Fibroblast of skin of right quadriceps (primary cell): ENCODE results near the gene ADAMTS8.
"Not testable (repeated sequence)": the region's sequence is repeated elsewhere in the genome, so short reads cannot be mapped to it uniquely, and the experiment has no call there.

ENCODE experiments used
- DNase-seq: peaks from one replicate; pipeline ENCODE4 v3.0.0-alpha.2; 2013

Gene ADAMTS8

DNA sequence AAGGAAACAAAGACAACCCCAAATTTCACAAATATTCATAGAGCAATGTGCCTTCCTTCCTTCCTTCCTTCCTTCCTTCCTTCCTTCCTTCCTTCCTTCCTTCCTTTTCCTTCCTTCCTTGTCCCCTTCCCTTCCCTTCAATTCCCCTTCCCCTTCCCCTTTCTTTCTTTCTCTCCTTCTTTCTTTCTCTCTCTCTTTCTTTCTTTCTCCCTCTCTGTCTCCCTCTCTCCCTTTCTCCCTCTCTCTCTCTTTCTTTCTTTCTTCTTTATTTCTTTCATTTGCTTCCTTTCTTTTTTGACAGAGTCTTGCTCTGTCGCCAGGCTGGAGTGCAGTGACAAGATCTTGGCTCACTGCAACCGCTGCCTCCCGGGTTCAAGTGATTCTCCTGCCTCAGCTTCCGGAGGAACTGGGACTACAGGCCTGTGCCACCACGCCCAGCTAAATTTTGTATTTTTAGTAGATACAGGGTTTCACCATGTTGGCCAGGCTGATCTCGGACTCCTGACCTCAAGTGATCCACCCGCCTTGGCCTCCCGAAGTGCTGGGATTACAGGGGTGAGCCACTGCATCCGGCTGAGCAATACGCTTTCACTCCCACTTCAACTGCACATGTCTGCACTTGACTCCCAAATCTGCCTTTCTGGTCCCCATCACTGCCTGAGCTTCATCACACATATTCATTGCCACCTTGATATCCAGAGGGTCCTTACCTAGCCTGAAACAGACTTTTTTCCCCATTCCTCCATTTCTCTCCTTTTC is 10.2 kb upstream of the ADAMTS8 start:
- not testable (repeated sequence) for DNase-seq

DNA sequence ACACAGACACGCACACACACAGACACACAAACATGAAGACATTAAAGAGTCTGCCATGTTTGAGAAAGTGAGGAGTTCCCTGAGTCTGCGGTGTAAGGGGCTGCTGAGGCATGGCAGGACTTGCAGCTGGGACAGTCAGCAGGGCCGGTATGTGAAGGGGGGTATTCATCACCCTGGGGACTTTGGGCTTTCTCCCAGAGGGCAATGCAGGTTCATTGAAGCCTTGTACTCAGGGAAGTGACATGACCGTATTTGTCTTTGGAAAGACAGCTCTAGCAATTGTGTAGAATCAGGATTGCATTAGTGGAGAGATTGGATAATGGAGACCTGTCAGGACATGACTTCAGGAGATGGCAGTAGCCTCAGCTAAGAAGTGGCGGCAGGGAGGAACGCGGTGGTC is 9.4 kb upstream of the ADAMTS8 start:
- no peak for DNase-seq

DNA sequence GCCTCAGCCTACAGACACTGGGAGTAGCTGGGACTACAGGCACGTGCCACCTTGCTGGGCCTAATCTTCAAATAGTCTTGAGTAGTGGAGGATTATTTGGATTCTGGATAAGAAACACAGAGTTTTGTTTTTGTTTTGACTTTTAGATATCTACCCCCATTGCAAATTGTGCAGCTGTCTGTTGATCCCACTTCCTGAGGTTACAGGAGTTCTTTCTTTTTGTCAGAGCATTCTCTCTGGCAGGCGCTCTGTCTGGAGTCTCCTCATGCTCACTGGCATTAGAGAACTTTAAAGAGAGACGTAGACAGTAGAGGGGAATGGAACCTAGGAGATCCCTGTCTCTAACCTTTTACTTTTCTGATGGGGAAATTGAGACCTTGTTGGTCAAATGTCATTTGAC is 7.8 kb upstream of the ADAMTS8 start:
- DNase-seq = no peak

DNA sequence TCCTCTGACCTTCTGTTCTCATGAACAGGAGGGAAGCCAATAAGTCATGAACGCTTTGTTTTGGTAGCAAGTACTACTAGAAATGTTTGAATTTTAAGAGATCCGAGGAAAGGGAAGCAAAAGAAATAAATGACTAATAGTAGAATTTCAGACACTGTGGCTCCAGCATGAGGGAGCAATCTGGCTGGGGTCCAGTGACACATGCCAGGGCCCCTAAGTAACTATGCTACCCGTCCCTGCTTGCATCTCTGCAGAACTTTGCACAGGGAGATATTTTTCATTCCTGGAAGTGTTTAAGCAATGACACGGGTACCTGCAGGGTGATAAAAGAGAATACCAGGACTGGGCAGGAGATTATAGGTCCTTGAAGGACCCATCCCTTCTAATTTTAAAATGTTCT is 7.3 kb upstream of the ADAMTS8 start:
- DNase-seq = peak; percentile 72

DNA sequence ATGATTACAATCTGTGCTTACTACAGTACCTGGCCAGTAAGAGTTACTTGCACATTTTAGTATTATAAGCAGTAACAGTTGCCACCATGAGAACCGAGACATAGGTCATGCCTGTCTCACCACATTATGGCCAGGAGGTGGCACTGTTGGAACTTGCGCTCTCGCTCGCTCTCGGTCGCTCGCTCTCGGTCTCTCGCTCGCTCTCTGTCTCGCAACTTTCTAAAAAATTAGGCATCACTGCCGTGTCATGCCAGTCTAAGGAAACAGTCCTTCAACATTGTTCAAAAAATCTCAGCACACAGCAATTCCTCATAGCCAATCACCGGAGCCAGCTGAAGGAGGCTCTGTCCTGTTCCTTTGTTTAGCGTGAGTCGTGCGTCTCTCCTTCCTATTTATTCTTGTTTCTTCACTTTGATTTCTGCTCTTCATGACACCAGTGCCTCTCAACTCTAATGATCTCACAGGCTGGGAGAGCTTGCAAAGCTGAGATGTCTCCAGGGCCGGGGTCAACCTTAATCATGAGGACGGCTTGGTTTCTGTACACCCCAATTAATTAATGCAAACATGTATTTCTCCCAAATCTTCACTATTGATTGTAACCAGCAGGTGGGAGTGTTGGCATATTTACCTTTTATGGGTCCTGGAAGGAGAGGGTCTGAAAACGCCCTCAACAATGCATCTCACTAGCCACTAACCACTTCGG is 6.3 kb upstream of the ADAMTS8 start:
- DNase-seq = peak; percentile 84

DNA sequence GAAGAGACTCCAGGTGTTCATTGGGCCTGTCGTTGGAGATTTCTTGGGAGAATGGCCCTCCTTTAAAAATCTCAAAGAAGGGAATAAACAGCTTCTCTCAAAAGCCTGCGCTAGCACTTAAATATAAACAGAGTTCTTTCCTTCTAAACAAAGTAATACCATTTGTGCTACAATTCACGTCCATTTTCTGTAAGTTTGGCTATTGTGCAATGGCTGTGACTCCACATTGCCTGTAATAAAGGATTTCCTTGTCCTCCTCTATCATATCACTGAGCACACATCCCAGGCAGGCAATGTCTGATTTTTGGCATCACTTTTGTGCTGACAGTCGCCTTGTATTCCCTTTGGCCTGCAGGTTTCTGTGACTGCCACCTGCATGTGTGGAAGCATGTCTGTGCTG is 4.9 kb upstream of the ADAMTS8 start:
- DNase-seq = no peak

DNA sequence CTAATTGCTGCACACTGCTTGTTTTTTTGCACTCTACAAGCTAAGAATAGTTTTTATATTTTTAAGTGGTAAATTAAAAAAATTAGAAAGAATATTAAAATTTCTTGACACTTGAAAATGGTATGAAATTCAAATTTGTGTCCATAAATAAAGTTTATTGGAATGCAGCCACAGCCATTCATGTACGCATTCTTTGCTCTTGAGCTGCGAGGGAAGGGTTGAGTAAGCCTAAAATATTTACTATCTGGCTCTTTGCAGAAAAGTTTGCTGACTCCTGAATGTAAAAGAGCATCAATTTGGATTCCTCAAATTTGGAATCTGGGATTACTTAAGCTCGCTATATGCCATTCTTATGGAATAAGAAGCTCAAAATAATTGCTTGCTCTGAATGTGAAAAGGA is 3.4 kb upstream of the ADAMTS8 start:
- DNase-seq = peak; percentile 68

DNA sequence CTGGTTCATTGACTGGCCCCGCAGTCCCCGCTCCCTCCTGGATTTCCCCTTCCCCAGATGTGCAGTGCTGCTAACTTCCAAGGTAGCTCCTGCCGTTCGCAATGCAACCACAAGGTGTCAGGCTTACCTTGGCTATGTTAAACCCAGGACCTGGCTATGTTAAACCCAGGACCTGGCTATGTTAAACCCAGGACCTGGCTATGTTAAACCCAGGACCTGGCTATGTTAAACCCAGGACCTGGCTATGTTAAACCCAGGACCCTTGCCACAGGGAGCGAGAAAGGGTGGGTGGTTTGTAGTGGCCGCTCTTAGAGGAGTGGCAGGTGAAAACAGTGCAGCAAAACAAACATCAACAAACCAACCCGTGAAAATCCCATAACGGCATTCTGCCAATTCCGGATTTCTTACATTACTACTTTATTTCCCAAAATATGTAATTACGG is 2.9 kb upstream of the ADAMTS8 start:
- peak; percentile 52 for DNase-seq

DNA sequence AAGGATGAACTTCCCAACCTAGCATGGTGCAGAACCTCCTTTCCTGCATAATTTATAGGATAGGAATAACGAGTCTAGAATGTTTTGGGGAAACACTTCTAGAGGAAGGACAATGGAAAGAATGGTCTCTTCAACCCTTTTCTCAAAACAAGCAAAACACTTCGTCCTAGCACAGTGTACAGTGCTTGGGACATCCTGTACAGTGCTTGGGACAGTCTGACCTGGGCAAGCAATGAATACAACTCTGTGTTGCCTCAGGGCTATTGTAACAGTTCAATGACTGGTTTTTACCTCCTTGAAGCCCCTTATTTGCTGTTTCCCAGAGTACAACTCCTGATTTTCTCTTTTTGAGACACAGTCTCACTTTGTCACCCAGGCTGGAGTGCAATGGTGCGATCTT is 1.6 kb upstream of the ADAMTS8 start:
- no peak for DNase-seq

DNA sequence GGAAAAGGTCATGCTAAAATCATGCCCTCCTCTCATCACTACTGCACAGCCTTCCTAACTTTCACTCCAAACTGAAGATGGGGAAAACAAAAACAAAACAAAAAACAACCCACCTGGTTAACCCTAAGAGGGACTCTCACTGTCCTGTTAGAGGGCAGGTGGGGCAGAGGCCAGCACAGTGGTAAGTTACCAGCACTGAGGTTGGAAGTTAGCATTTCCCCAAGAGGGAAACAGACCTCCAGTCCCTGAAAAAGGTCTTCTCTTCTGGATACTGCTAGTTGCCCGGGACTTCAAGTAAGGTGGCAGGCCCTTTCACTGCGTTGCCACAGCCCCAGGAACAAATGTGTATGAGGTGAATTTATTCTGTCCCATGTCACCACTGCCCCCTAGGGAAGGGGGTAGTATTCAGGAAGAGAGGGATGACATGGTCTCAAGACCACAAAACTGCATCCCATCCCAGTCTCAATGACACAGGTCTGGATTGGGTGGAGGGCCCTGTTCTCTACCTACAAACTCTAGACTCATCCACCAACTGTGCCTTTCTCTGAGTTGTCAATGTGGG is 792 bp upstream of the ADAMTS8 start:
- DNase-seq = no peak

DNA sequence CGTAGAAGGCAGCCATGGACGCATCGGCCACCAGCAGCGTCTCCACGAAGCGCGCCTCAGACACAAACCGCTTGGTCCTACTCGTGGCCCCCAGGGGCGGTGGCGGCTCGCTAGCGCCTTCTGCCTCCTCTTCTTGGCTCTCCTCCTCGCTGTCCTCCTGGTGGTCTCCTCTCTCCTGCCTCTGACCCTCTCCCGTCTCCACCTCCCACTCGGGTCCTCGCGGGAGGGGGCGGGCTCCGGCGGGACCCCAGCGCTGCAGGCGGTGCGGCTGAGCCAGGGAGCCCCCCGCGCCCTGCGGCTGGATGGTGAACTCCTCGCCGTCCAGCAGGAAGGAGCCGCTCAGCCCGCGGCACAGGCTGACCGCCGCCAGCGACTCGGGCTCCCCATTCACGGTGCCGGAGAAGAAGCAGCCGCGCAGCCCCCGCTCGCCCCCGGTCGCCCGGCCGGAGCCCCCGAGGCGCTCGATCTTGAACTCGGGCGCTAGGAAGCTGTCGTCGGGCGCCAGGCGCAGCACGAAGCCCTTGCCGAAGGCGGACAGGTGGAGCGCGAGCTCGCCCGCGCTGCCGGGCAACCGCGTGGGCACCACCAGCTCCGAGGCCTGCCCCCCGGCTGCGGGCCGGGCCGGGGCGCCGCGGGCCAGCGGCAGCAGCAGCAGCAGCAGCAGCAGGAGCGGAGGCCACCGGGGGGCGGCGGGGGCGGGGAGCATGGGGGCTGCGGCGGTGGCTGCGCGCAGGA is 661 bp downstream of the ADAMTS8 start:
- no peak for DNase-seq

DNA sequence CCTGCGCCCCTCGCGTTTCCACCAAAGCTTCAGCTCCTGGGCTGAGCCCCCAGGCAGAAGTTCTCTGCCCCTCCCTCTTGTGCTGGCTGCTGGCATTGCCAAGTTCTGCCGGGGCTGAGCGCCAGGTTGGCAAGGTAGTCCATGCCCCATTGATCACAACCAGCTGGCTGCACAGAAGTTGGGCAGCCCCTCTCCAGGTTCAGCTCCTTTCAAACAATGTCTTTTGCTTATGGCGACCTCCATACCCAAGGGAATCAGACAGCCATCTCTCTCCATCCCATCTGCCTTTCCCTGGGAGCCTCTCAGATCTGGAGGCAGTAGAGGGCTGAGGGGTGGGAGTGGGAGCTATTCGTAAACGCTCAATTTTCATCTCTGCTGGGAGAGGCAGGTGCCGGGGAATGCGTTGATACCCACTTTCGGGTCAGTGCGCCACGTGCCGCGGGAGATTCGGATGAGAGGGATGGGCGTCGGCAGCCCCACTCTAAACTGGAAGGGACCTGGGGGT is 1.5 kb downstream of the ADAMTS8 start:
- no peak for DNase-seq

DNA sequence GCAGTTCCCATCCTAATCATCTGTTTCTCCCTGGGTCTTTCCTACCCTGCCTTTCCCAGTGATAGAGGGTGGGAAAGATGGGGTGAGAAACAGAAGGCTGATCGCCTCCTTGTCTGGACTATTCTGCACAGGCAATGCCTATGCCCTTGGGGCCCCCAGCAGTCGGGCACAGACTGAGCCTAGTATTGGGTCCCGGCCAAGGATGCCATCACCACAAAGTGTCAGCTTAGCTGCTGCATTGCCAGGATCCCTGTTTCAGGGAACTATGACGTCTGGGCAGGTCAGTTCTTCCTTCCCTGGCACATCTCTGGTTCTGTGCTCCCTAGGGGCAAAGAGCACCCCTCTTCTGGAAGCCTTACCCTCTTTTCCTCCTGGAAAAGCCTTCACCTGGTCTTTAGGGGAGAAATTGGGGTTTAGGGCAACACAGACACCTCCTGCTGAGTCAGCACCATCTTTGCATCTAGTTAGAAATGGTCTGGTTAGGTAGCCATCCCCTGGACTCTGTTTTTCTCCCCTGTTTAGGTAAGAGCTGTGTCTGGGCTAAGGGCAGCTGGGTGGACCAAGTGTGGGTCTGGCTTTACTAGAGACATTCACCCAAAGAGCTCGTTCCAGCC is 2.1 kb downstream of the ADAMTS8 start:
- no peak for DNase-seq

DNA sequence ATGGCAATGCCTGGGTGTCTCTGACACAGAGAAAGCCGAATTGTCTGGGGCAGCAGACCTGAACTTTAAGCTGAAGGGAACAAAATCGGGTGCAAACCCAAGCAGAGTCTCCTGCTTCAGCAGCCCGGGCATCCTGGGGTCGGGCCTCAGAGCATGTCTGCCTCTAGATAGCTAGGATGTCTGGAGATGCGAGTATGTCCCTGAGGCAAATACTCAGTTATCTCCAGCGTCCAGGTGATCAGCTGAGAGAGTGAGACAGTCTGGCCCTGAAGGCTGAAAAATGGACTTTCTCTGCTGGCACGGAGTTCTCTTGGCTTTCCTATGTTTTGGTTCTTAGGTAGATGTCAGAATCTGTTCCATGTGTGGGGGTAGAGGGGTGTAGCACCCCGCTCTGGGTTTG is 3.3 kb downstream of the ADAMTS8 start:
- DNase-seq = no peak

DNA sequence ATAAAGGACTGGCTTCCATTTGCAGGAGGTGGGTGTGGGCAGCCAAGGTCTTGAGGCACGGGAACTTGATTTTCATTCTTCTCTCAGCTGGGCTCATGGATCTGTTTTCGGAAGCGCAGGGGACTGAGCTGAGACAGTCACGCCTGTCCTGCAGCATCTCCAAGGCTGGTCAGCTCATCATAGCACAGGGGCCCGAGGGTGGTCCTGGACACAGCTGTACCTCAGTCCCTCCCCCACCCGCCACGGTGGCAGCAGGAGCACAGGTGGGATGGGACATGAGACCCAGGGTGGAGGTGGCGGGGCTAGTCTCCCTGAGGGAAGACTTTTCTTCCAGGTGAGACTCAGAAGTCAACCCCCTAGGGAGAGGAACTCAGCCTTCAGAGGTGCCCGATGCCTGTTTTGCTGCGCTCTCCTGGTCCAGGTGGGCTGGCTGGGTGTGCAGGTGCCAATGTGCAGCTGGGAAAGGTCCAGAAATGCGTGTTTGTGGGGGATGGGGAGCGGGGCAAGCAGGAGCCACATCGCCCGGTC is 3.7 kb downstream of the ADAMTS8 start:
- DNase-seq = no peak

DNA sequence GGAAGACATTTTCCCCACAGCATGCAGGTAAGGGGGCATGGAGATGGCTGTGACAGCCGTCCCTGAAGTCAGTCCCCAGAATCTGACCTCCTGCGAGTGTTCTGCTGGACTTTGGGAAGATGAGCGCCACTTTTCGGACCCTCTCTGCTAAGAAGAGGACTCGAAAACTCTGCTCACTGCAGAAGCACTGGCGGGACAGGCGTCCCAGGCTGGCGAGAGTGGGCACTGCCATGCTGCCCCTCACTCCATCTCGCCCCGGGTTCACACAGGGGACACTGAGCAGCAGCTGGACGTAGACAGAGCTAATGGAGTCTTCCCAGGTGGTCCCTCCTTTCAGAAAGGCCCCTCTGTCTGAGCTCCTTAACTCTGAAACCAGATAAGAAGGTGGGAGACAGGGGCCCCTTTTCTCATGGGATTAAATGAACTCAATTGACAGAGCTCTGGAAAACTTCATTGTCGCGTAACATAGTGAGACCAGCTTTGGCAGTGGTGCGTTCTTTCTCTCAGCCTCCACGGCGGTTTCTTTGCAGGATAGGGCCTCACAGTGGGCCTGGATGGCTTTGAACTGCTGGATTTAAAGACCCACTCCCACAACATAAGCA is 4.8 kb downstream of the ADAMTS8 start:
- DNase-seq = no peak

DNA sequence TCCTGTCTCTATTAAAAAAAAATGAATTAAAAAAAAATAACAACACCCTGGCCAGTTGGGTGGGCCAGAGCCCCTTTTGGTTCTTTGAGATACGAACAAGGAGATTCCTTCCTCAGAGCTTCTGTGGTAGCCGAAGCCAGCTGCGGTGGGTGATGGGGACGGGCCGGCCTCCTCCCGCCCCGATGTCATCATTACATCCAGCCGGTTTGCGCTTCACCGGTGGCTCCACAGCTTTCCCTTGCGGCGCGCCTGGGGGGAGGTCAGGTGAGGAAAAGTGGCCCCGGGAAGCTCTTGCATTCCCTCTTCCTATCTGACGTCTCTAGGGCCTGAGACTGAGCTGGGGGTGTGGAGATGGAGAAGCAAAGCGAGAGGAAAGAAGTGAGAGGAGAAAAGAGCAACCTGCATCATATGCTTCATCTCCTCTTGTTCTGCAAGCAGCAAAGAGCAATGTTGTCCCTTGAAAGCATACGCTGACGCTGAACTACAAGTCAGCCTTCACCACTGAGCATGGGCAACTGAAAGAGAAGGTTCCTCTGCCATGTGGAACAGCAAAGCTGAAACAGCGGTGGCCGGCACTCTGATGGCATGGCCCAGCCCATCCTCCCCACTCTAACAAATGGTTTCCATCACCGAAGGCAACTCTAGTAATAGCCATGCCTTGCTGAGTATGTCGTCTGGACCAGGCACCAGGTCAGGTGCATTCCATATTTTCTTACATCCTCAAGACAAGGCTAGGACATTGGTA is 6.0 kb downstream of the ADAMTS8 start:
- DNase-seq = no peak

DNA sequence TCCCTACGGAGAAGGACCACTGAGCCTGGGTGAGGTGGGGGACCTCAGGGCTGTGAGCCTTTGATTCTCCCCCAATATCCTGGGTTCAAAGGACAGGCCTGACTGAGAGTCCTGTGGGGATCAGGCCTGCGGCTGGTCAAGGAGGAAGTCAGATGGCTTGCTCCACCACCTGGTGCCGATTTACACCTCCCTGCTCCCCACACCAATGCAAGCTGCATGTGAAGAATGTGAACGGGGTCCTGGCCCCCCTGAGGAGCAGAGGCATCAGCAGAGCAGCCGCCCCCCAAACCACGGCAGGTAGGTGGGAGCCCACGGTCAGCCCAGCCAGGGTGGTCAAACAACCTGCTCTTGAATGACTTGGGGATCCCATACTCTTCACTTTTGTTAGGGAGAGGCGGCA is 6.7 kb downstream of the ADAMTS8 start:
- no peak for DNase-seq

DNA sequence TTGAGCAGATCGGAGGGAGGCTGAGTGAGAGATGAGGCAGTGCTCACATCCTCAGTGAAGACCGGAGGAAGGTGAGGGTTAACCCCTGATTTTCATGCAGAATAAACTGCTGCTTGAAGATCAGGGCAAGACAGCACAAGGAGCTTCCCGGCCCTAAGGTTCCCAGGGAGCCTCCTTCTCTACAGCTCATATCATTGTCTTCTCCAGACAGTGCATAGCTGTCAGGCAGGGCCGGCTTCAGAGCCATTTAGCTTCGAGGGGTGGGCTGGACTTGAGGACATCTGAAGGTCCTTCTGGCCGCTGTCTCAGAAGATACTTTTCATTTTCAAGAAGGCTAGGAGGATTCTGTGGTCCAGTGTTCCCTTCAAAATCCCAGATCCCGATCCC is 7.2 kb downstream of the ADAMTS8 start:
- DNase-seq = no peak

DNA sequence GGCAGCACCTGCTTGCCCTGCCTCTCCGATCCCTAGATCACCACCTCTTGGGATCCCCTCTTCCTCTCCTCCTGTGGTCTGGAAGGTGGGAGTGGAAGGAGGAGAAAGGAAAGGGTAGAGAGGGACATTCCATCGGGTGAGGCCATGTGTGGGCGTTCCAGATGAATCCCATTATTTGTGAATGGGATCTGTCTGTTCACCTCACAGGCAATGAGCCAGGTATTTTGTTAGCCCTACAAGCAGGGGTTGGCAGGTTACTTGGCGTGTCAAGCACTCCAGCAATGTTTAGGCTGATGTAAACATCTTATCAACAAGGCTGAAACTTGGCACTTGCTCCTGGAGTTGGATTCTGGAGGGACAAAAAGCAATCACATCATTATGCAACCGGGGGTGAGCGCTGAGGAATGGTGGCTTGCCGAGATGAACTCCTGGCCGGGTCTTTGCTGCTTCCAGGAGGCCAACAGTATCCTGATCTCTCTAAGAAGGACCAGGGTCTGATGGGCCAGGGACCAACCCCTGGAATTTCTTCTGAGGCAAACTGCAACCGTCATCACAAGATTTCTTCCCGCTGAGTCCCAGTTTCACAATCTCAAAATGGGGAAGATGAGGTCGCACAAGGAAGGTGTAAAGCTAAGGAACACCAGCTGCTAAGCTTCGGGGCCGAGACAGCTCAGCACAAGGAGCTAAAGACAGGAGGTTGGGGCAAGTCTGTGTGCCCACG is 7.8 kb downstream of the ADAMTS8 start:
- DNase-seq = no peak

DNA sequence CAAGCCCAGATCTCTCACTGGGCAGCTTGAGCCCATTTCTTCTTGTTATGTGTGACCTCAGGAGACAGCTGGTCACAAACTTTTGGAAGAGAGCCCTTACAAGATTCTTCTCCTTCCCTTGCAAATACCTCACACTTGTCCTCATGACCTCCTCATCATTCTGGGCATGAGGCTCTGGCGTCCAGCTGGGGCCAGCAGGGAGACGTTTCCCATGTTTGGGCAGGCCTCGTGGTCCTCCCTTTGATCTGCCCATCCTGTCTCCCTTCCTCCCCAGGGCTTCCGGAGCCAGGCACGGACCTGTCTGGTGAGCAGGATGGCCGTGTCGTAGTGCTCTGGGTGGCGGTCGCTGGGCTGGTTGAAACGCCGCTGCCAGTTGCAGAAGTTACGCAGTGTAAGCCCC is 9.7 kb downstream of the ADAMTS8 start:
- DNase-seq = no peak
